OCI-LY7 (cell line): ENCODE results near the gene GTSE1. TPM values are rescaled to one million over a fixed set of nuclear protein-coding genes. Genes with fewer than 3 reads are reported as not detected.
"Not testable (repeated sequence)": the region's sequence is repeated elsewhere in the genome, so short reads cannot be mapped to it uniquely, and the experiment has no call there.

Experiments
- BruUV-seq: library from RNA; stranded (reverse); fragments of 400-500 nt; replicated peaks from 2 replicates; lab custom pipeline; 2021; lab: Mats Ljungman, UMichigan
- CTCF ChIA-PET: fragments of 300-600 bp; sonication (Branson Sonifier 250); formaldehyde crosslinking; loops from one replicate; lab custom pipeline; 2022; ENCODE audit warnings: antibody characterized with exemption; ENCODE audit not compliant: unreplicated experiment; lab: Charles Lee
- POLR2A ChIA-PET: fragments of 300-600 bp; sonication (Branson Sonifier 250); formaldehyde crosslinking; loops from one replicate; lab custom pipeline; 2022; ENCODE audit warnings: antibody characterized with exemption; lab: Charles Lee
- DNase-seq: peaks from one replicate; pipeline ENCODE4 v3.0.0-alpha.2; 2015; ENCODE audit warnings: low spot score
- H2AFZ ChIP-seq: fragments of 200-600 bp; sonication (generic), shearing (Covaris generic); 2 replicates; pipeline ENCODE4 v1.6.1; 2014; ENCODE audit warnings: mild to moderate bottlenecking, antibody characterized with exemption, low read length, moderate library complexity
- H3K27ac ChIP-seq: fragments of 200-600 bp; sonication (generic); 2 replicates; pipeline ENCODE4 v1.5.1; 2014; ENCODE audit warnings: mixed run types, low read depth, mild to moderate bottlenecking, moderate library complexity, low read length, inconsistent platforms; ENCODE audit not compliant: poor library complexity, severe bottlenecking
- H3K36me3 ChIP-seq: fragments of 200-600 bp; sonication (generic); 2 replicates; pipeline ENCODE4 v1.6.1; 2014; ENCODE audit warnings: mild to moderate bottlenecking, antibody characterized with exemption, low read length, moderate library complexity, mixed read lengths; ENCODE audit not compliant: insufficient read depth
- H3K4me1 ChIP-seq: fragments of 200-600 bp; sonication (generic); 2 replicates; pipeline ENCODE4 v1.5.1; 2014; ENCODE audit warnings: mild to moderate bottlenecking, low read length; ENCODE audit not compliant: insufficient read depth, poor library complexity, severe bottlenecking
- H3K4me2 ChIP-seq: fragments of 200-600 bp; sonication (generic); 2 replicates; pipeline ENCODE4 v1.6.1; 2014; ENCODE audit warnings: mild to moderate bottlenecking, low read length
- H3K4me3 ChIP-seq: fragments of 200-600 bp; sonication (generic); 2 replicates; pipeline ENCODE4 v1.5.1; 2014; ENCODE audit warnings: mild to moderate bottlenecking, low read depth, low read length; ENCODE audit not compliant: poor library complexity, severe bottlenecking
- H3K79me2 ChIP-seq: fragments of 200-600 bp; sonication (generic); 2 replicates; pipeline ENCODE4 v1.6.1; 2016; ENCODE audit warnings: low read depth, mild to moderate bottlenecking, low read length, moderate library complexity, mixed read lengths; ENCODE audit not compliant: insufficient read depth
- H3K9me2 ChIP-seq: fragments of 200-600 bp; sonication (generic); 2 replicates; pipeline ENCODE4 v1.6.1; 2016; ENCODE audit warnings: mild to moderate bottlenecking, low read length, mixed read lengths; ENCODE audit not compliant: insufficient read depth
- H3K9me3 ChIP-seq: fragments of 200-600 bp; sonication (generic); 2 replicates; pipeline ENCODE4 v1.6.1; 2014; ENCODE audit warnings: mild to moderate bottlenecking, mixed run types, low read length, mixed read lengths
- H4K20me1 ChIP-seq: fragments of 200-600 bp; sonication (generic); 2 replicates; pipeline ENCODE4 v1.6.1; 2014; ENCODE audit warnings: mild to moderate bottlenecking, antibody characterized with exemption, low read length, moderate library complexity, mixed read lengths; ENCODE audit not compliant: insufficient read depth
- EZH2phosphoT487 ChIP-seq: fragments of 200-600 bp; sonication (generic); IDR thresholded peaks from 2 replicates; pipeline ENCODE4 v1.6.1; 2018; ENCODE audit warnings: low read depth, borderline replicate concordance, mild to moderate bottlenecking, mixed run types, antibody characterized with exemption, low read length, moderate library complexity, mixed read lengths
- intact Hi-C: fragments of 100-400 bp; cut with micrococcal nuclease; formaldehyde crosslinking; loops from one replicate; pipeline ENCODE4 v1.10.0; 2022; ENCODE audit not compliant: unreplicated experiment
- total RNA-seq, 2 experiments: library from RNA; depleted of rRNA in 1 of 2; stranded (reverse); fragments of >200 nt in 1 of 2; shearing (Covaris generic) in 1 of 2; gene quantifications; 2 replicates each; pipeline ENCODE4 v1.2.3, GENCODE V29; 2014 to 2022
- TF ChIP-seq, protein P1 (sequence below): fragments of 200-600 bp; sonication (generic); conservative IDR thresholded peaks from 2 replicates; pipeline ENCODE4 v1.5.1; 2014; ENCODE audit warnings: mild to moderate bottlenecking, antibody characterized with exemption, low read length, moderate library complexity, mixed read lengths

GTSE1 gene
- total RNA-seq, 2 experiments from 2014 or later: 54.7 to 109 TPM

- POLR2A ChIA-PET: no interaction called here
- intact Hi-C loops: no loop called here
- Histone ChIP-seq H4K20me1 (no peaks in the 10 kb centered on the region), H3K36me3 (no peaks in the 10 kb centered on the region), H3K9me3 (peaks cover 5% of the 10 kb centered on the region; the same call in 1 of the 2 replicates), H2AFZ (no peak within 1 kb of the TSS), H3K4me1 (no peaks in the 10 kb centered on the region), H3K4me3 (no peak within 1 kb of the TSS), H3K9me2 (no peaks in the 10 kb centered on the region), H3K4me2 (no peak within 1 kb of the TSS), H3K27ac (no peak within 1 kb of the TSS), H3K79me2 (no peaks in the 10 kb centered on the region)
- BruUV-seq: no TSS peak
- no peak for DNase-seq
- CTCF ChIA-PET: no interaction called here
- TF ChIP-seq, protein P1, sequence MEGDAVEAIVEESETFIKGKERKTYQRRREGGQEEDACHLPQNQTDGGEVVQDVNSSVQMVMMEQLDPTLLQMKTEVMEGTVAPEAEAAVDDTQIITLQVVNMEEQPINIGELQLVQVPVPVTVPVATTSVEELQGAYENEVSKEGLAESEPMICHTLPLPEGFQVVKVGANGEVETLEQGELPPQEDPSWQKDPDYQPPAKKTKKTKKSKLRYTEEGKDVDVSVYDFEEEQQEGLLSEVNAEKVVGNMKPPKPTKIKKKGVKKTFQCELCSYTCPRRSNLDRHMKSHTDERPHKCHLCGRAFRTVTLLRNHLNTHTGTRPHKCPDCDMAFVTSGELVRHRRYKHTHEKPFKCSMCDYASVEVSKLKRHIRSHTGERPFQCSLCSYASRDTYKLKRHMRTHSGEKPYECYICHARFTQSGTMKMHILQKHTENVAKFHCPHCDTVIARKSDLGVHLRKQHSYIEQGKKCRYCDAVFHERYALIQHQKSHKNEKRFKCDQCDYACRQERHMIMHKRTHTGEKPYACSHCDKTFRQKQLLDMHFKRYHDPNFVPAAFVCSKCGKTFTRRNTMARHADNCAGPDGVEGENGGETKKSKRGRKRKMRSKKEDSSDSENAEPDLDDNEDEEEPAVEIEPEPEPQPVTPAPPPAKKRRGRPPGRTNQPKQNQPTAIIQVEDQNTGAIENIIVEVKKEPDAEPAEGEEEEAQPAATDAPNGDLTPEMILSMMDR: no peak
- TF ChIP-seq EZH2phosphoT487: no peak
Observed at GRCh38 chr22:46263216-46263590, 33.5 kb upstream of the GTSE1 start, which contains the start of gene PKDREJ. TSS of gene PKDREJ (minus strand) at chr22:46263343. CDS start at chr22:46263322, 21 bp downstream.

GRCh38 chr22:46264520-46264919 is 32.1 kb upstream of the GTSE1 start:
- DNase-seq, BruUV-seq, H3K4me2 ChIP-seq: not testable (repeated sequence)

DNA sequence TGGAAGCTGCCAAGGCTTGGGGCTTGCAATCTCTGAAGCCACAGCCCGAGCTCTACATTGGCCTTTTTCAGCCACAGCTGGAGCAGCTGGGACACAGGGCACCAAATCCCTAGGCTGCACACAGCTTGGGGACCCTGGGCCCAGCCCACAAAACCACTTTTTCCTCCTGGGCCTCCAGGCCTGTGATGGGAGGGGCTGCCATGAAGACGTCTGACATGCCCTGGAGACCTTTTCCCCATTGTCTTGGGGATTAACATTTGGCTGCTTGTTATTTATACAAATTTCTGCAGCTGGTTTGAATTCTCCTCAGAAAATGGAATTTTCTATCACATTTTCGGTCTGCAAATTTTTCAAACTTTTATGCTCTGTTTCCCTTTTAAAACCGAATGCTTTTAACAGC is 31.0 kb upstream of the GTSE1 start:
- H3K4me3 ChIP-seq, H3K4me1 ChIP-seq, DNase-seq, BruUV-seq, H3K27ac ChIP-seq, H3K79me2 ChIP-seq, H3K9me3 ChIP-seq, H2AFZ ChIP-seq, intact Hi-C loops, H3K9me2 ChIP-seq, H3K4me2 ChIP-seq, POLR2A ChIA-PET, H3K36me3 ChIP-seq, H4K20me1 ChIP-seq: not testable (repeated sequence)
- CTCF ChIA-PET: interaction anchor here (0.6 kb wide), 1 partner anchor 270 kb away, joined by 3 read pairs; no protein-coding TSS in a partner anchor

More at GRCh38 chr22:46264520-46264919, 32.1 kb upstream of the GTSE1 start:
- H3K36me3 ChIP-seq, H3K9me3 ChIP-seq, intact Hi-C loops, H4K20me1 ChIP-seq, H3K27ac ChIP-seq, POLR2A ChIA-PET, CTCF ChIA-PET, H2AFZ ChIP-seq, H3K9me2 ChIP-seq, H3K4me1 ChIP-seq, H3K79me2 ChIP-seq, H3K4me3 ChIP-seq: not testable (repeated sequence)
